HG03378 (cell line): ENCODE measurements around the gene CYTH4.

ENCODE experiments used
- ATAC-seq: cut with Tn5 transposase; IDR thresholded peaks from one replicate; pipeline ENCODE4 v1.9.1; 2021; ENCODE audit warnings: mild to moderate bottlenecking, moderate library complexity; ENCODE audit not compliant: unreplicated experiment

The CYTH4 gene

DNA sequence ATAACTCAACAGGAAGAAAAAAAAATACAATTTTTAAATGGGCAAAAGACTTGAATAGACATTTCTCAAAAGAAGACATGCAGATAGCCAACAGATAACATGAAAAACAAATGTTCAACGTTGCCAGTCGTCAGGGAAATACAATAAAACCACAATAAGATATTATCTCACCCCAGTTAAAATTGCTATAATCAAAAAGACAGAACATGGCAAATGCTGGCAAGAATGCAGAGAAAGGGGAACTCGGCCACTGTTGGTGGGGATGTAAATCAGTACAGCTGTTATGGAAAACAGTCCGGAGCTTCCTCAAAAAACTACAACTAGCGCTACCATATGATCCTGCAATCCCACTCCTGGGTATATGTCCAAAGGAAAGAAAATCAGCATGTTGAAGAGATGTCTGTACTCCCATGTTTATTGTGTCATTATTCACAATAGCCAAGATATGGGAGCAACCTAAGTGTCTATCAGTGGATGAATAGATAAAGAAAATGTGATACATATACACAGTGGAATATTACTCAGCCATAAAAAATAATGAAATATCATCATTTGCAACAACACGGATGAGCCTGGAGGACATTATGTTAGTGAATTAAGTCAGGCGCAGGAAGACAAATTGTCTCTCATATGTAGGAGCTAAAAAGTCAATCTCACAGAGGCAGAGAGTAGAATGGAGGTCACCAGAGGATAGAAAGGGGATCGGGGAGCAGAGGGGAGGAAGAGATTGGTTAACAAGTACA is 12.2 kb upstream of the CYTH4 start:
- no peak for ATAC-seq

DNA sequence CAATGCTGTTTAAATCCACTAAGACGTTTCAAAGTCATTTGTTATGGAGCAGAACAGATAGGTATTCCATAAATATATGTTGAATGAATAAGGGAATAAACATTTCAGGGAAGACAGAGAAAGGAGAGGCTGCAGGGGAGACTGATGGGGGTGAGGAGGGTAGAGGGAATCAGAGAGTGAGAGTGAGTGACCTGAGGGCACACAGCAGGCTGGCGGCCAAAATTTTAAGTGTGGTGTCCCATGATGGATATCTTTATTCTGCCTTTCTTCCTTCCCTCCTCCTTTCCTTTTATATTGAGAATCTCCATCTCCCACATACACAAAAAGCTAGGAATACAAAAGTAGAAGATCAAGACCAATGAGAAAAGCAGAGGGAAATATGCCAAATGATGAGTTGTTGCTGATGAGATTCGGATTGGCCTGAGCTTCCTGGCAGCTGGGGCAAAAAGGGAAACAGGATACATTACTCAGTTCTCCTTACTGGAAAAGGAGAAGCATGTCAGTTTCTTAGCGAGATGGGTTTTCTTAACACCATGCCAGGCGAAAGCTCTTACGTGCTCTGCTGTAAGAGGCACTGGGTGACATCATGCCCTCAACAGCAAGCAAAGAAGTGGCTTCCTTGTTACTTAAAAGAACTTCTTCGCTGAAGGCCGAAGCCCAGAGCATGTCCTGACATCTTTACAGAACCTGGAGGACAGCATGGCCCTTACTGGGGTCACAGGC is 11.2 kb upstream of the CYTH4 start:
- no peak for ATAC-seq

DNA sequence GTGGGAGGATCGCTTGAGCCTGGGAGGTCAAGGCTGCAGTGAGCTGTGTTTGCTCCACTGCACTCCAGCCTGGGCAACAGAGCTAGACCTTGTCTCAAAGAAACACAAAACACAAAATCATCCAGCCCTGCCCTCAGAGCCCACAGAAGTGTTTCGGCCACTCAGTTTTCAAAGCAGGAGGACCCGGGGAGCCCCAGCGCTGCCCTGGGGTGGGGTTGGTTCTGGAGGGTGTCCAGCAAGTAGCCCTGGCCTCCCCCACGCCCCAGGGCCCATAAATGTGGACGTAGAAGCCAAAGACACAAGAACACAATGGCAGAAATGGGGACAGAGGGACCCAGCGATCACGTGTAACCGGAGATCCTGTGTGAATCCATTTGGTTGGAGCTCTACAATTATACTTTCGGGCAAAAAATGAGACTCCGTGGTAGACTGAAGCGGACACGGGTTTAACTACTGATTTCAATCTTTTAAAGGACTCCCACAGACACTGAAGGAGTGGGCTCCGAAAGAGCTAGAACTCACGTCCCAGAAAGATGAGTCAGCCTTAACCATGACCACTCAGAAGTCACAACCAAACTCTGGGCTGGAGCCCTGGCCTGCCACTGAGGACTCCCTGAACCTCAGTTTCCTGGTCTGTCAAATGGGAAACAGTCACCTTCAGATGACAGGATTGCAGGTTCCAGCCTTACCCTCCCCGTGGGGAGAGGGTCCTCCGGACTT is 9.0 kb upstream of the CYTH4 start:
- no peak for ATAC-seq

DNA sequence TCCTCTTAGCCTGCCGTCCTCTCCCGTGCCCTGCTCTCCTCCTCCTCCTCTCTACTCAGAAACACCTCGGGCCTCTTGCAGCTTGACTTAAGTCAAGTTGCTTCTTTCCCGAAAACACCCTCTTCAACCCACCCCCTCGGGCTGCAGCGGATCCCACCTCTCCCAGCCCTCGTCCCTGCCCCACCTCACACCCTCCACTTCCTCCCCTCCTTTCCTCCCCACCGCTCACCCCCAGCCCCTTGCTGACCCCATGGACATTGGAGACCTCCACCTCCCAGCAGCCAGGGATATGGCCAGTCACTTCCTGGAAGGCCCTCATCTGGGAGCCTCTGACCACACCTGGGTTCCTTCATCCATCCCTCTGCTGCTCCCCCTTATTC is 8.5 kb upstream of the CYTH4 start:
- no peak for ATAC-seq

DNA sequence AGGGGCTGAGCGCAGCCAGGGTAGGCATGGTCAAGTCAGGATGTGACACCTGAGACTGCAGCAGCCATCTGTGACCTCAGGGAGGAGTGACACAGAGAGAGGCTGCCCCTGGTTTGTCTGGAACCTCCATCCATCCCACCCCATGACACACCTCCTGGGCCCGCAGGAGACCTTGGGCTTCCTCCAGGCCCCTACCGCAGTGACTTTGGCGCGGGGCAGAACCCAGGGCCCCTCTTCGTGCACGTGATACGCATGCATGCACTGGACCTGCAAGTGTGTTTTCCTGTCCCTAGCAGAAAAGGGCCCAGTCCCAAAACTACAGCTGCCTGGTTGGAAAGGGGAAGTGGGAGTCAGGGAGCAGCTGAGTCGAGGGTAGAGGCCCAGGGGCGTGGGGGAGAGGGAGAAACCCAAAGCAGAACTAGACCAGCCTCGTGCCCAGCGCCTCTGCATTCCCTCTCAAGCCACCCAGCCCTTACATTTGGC is 7.9 kb upstream of the CYTH4 start:
- no peak for ATAC-seq

DNA sequence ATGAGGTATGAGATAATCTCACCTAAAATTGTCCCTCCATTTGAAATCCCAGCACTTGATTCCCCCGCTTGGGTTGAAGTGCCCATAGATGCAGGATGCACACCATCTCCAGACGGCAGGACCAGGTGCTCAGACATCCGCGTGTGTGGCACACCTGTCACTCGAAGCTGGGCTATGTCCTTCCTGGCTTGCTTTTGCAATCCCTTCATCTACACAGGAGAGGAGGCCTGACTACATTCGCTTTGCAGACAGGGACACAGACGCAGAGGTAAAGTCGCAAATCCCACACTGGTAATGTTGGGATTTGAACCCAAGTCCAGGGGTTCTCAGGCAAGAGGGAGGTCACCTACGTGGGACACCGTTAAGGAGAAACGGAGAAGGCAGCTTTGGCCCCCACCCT is 7.2 kb upstream of the CYTH4 start:
- ATAC-seq: no peak

DNA sequence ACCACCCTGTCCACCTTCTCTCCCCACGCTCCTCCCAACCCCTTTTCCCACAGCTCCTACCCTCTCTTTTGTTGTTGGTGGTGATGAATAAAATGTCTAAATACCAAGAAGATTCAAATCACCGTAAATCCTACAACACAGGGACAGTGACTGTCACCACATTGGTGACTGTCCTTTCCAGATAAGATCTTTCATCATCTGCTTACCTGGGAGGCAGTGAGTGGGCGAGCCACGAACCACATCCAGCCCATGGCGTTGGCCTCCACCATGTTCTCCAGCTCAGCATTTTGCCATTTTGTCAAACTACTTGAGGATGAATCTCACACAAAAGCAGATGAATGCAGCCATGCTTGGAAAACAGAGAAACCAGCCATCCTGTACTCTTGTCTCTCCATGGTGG is 6.7 kb upstream of the CYTH4 start:
- ATAC-seq: no peak

DNA sequence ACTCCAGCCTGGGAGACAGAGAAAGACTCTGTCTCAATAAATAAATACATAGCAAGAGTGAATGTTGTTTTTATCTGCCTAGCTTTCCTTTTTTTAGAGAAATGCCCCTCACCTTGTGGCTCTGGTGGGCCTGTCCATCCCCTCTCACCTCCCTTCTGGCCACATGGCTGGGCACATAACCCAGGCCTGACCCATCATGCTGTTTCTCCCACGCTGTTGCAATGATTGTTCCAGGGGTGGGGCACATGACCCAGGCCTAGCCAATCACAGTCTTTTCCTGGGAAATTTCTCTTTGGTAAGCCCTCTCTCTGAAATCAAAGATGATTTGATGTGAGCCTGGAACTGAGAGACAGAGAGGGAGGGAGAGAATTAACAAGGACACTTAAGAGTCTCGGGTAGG is 5.5 kb upstream of the CYTH4 start:
- no peak for ATAC-seq

DNA sequence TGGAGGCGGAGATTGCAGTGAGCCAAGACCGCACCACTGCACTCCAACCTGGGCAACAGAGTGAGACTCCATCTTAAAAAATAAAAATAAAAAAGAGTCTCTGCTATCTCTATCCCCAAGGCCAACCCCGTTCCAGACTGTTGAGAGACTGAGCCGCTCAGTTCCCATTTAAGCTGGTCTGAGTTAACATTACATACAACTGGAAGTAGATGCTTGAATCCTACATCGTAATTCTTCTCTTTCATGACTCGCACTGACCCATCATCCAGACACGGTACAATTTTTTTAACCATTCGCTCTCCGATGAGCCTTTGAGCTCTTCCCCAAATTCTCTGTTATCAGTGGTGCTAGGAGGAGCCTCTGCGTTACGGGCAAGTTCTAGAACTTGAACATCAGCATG is 4.9 kb upstream of the CYTH4 start:
- no peak for ATAC-seq

DNA sequence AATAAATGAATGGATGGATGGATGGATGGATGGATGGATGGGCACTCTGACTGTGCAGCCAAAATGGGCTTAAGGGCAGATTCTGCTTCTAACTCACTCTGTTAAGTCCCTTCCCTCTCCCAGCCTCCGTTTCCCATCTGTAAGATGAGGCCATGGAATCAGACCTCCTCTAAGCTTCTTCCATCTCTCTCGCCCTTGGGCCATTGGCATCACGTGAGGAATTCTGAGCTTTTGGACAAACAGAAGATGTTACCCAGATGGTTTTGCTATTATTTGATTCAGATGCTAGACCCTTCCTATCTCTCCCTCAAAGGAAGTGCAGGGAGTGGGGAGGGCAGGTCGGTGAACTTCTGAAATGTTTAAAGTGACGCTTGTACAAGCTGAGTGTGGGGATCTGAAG is 4.0 kb upstream of the CYTH4 start:
- ATAC-seq: no peak

DNA sequence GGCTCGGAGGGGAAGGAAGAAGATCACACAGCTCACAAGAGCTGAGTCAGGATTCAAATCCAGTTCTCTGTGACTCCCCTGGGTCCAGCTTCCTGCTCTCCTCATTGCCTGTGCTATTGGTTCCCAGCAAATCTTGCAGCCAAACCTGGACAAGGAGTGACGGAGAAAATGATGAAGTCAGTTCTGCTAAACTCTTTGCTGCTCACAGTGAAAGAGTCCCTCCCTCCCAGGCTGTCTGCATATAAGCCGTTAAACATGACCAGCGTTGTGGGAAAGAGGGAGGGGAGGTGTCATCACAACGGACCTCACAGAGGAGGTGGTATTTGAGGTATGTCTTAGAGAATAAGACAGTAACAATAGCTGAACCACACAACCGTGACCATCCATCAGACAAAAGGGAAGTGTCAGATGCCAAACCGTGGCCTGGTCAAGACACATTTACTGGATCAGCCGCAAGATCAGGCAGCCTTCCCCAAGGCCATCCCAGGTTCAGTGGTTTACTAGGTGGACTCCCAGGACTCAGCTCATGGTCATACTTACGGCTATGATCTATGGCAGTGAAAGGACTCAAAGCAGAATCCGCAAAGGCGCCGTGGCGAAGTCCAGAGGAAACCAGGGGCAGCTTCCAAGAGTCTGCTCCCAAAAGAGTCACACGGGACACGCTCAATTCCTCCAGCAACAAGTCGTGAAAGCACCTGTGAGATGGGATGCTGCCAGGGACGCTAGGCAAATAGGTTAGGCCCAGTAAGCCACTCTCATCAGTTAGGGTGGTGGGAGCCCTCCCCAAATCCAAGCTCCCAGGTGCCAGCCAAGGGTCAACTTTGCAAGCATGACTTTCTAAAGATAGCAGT is 2.8 kb upstream of the CYTH4 start:
- no peak for ATAC-seq

DNA sequence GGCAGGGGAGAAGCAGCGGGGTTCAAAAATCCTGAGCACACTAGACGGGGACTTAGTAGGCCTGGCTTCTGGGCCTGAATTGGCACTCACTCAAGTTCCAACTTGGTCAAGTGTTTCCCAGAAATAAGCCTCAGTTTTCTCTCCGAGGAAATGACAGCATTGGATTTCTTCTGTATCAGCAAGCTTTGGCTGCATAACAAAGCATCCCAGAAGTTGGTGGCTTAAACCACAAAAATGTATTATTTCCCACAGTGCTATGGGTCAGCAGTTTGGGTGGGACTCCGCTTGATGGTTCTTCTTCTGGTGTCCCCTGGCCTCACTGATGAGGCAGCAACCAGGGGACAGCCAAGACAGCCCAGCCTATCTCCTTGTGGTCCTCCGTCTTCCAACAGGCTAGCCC is 1.6 kb upstream of the CYTH4 start:
- no peak for ATAC-seq

DNA sequence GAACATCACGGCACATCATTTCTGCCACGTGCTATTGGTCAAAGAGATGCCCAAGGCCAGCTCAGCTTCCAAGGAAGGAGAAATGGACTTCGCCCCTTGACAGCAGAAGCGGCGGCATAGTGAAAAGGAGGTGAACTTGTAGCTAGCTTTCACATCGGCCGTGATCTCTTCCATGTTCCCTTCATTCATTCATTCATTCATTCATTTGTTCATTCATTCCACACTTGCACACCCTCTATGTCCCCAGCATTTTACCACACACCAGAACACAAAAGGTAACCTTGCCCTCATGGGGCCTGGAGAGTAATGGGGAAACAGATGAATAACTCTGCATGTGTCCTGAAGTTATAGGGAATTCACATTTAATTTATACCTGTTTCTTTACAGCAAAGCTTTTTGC is 1.1 kb upstream of the CYTH4 start:
- ATAC-seq: no peak

DNA sequence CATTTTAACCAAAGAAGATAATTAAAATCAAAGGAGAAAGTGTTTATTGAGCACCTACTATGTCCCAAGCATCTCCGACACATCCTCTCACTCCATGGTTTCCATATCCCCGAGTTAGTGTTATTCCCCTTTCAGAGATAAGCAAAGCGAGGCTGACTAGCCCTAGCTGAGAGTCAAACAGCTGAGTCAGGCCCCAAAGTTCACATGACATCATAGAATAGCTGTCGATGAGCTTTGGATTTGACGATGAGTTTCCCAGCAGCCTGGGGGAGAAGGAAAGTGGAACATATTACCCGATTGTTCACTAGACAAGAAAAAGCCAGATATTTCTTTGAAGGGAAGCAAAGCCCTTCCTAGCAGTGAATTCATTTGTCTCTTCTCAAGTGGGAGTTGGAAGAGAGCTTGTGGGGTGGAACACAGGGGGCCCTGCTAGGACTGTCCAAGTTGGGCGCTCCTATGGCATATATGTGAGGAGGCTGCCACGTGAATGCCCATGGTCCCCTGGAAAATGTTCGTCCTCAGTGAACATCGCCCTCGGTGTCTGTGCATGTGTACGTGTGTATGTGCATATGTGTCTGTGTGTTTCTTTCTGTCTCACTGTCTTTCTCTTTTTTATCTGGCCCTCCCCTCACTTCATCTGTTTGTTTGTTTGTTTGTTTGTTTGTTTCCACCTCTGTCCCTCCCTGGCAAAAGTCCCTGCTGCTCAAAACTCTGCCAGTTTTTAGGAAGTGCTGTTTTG is 493 bp upstream of the CYTH4 start:
- no peak for ATAC-seq

DNA sequence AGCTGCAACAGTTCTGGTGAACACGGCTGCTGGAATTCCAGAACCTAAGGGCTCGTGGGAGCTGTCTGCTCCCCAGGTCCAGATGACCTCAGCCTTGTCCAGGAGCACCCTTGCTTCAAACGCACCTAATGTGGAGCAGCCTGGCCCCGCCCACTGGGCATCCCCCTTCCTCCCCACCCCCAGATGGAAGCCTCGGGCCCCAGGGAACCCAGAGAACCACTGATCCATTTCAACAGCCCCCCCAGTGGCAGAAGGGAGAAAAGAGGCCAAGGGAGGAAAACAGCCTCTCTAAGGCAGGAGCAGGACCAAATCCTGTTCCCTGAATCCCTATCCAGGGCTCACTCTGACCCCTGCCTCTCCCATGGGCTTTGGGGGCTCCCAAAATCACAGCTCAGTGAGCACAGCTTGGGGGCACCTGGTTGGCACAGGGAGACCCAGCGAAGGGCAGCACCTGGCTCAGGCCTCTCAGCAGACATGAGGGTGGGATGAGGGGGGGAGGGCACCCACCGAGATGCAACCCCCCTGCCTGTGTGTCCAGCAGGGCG is 1.2 kb downstream of the CYTH4 start:
- no peak for ATAC-seq

DNA sequence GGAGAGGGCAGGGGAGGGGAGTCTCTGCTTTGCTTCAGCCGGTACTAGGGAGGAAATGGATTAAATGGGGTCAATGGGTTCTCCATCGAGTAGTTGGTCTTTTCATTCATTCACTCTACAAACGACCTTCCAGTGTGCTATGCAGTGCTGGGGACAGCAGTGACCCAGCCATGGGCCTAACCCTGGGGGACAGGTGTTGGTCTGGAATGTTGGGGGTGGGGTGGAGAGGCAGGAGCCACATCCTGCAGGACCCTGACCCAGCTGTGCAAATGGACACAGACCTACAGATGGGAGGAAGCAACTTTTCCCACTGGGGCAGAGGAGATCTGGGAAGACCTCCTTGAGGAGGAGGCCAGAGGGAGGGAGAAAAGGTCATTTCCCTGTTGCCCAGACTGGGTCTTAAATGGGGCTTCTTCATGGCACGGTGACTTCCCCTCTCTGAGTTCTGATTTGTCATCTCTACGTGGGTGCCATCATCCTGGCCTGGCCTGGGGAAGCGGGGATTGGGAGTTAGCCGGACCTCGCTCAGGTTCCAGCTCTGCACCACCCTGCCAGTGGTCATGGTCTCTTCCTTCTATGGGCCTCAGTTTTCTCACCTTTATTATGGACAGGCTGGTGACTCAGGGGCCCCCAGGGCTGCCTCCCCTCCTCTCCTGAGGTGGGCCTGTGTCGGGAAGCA is 2.0 kb downstream of the CYTH4 start:
- ATAC-seq: no peak

DNA sequence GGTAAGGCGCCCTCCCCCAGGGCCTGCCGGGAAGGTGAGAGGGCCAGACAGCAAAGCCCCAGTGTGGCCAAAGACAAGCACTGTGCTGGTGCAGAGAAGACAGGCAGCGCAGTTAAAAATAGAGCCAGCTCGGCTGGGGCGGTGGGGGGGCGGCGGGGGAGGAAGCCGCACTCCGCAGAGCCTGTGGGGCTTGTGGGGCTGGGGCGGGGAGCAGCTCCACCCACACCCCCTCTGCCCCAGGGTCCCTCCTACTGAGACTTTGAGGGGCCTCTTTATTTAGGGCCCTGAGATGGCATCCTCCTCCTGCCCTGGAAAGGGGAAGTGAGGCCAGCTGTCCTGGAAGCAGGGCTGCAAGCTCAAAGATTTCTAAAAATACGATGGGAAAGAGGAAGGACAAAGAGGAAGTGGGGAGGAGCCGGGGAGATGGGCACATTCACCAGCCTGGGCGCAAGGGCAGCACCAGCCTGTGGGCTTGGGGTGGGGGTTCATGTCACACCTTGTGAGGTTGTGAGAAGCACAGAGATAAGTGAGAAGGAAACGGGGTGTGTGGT is 2.6 kb downstream of the CYTH4 start:
- ATAC-seq: no peak

DNA sequence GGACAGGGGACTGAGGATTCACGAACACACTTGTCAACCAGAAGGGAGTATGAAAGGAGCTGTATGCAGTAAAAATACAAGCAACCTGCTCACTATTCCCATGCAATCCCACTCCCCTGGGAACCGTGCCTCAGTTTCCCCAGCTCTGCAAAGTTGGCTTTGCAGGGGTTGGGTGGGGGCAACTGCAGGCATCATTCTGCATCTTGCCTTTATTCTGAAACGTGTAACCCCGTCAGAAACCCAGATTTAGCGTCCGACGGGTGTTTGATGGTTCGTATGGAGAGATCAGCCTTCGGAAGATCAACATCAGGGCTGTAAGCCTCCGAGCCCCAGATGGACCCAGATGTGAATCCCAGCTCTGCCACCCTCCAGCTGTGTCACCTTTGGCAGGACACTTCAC is 3.6 kb downstream of the CYTH4 start:
- ATAC-seq: no peak

DNA sequence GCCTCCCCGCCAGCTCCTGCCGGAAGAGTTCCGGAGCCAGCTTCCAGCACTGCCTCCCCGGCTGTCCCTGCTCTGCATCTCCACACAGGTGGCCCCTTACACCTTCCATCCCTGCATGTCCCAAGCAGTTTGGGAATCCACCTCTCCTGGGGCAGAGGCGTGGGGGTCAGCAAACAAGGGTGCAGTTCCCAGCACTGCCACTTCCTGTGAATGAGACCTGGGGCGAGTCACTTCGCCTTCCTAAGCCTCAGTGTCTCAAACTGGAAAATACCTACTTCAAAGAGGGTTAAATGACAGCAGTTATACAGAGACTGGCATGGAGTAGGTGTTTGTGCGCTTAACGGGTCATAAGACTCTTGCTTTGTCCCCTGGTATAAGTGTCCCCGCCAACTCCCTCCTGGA is 5.2 kb downstream of the CYTH4 start:
- no peak for ATAC-seq
